ENCODE data around the gene CDH4.

The CDH4 gene

GRCh38 chr20:61445138-61445537 lies 193.1 kb downstream of the CDH4 start:
- no peak for DNase-seq (ENCODE audit: low read depth in 2 of 2)
- H3K4me3 ChIP-seq (replicated peaks in 1 of 2; ENCODE audit: low read depth in 2 of 2, low read length in 2 of 2) = no peak overlapping the region
- TF ChIP-seq, protein P1, sequence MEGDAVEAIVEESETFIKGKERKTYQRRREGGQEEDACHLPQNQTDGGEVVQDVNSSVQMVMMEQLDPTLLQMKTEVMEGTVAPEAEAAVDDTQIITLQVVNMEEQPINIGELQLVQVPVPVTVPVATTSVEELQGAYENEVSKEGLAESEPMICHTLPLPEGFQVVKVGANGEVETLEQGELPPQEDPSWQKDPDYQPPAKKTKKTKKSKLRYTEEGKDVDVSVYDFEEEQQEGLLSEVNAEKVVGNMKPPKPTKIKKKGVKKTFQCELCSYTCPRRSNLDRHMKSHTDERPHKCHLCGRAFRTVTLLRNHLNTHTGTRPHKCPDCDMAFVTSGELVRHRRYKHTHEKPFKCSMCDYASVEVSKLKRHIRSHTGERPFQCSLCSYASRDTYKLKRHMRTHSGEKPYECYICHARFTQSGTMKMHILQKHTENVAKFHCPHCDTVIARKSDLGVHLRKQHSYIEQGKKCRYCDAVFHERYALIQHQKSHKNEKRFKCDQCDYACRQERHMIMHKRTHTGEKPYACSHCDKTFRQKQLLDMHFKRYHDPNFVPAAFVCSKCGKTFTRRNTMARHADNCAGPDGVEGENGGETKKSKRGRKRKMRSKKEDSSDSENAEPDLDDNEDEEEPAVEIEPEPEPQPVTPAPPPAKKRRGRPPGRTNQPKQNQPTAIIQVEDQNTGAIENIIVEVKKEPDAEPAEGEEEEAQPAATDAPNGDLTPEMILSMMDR (IDR thresholded peaks at IDR 0.05; ENCODE audit: low read depth, low read length) = no peak

GRCh38 chr20:61445741-61446140 lies 193.7 kb downstream of the CDH4 start:
- TF ChIP-seq, protein P1 (IDR thresholded peaks at IDR 0.05; ENCODE audit: low read depth, low read length) = no peak
- no peak overlapping the region for H3K4me3 ChIP-seq (replicated peaks in 1 of 2; ENCODE audit: low read depth in 2 of 2, low read length in 2 of 2)
- DNase-seq (ENCODE audit: low read depth in 2 of 2) = no peak

GRCh38 chr20:61447952-61448351 lies 195.9 kb downstream of the CDH4 start:
- DNase-seq (ENCODE audit: low read depth in 2 of 2) = no peak
- H3K4me3 ChIP-seq (replicated peaks in 1 of 2; ENCODE audit: low read depth in 2 of 2, low read length in 2 of 2) = no peak overlapping the region
- TF ChIP-seq, protein P1 (IDR thresholded peaks at IDR 0.05; ENCODE audit: low read depth, low read length) = no peak

- TF ChIP-seq, protein P1 (IDR thresholded peaks at IDR 0.05; ENCODE audit: low read depth, low read length) = no peak
- H3K4me3 ChIP-seq (replicated peaks in 1 of 2; ENCODE audit: low read depth in 2 of 2, low read length in 2 of 2) = no peak overlapping the region
- DNase-seq (ENCODE audit: low read depth in 2 of 2) = no peak
Observed at GRCh38 chr20:61448386-61448785, 196.3 kb downstream of the CDH4 start.

GRCh38 chr20:61449057-61449609 lies 197.1 kb downstream of the CDH4 start:
- TF ChIP-seq, protein P1 (IDR thresholded peaks at IDR 0.05; ENCODE audit: low read depth, low read length) = no peak
- no peak for DNase-seq (ENCODE audit: low read depth in 2 of 2)
- no peak overlapping the region for H3K4me3 ChIP-seq (replicated peaks in 1 of 2; ENCODE audit: low read depth in 2 of 2, low read length in 2 of 2)

DNA sequence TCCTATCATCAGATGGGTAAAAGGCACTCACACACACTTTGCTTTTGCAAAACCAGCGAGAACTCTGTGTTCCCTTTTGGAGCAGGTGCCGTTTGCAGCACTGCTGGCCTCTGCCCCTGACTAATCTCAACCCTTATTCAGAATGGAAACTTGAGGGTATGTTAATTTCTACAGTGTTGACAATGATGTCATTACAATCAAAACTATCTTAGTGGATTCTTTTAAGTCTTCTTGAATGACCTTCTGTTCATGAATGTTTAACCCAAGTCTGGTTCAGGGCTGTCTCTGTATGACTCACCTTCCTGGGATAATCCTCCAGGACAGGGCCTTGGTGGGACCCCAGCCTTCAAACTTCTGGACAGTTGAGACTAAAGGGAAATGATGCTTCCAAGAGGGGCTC lies 197.9 kb downstream of the CDH4 start:
- H3K4me3 ChIP-seq (replicated peaks in 1 of 2; ENCODE audit: low read depth in 2 of 2, low read length in 2 of 2) = no peak overlapping the region
- no peak for DNase-seq (ENCODE audit: low read depth in 2 of 2)
- TF ChIP-seq, protein P1 (IDR thresholded peaks at IDR 0.05; ENCODE audit: low read depth, low read length) = no peak

DNA sequence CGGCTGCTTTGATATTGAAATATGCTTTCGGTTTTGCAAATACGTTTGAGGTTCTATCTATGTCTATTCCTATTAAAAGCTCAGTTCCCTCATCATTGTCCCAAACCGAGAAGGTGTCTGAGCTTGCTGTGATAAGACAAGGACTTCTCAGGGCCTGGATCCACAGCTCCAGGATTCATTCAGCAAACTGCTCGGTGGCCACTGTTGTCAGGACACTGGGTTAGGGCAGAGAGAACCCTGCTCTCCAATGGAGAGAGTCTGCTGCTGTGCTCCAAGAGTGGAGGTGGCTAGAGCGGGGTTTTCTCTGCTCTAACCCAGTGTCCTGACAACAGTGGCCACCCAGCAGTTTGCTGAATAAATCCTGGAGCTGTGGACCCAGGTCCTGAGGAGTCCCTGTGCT lies 198.5 kb downstream of the CDH4 start:
- no peak for DNase-seq (ENCODE audit: low read depth in 2 of 2)
- TF ChIP-seq, protein P1 (IDR thresholded peaks at IDR 0.05; ENCODE audit: low read depth, low read length) = no peak
- H3K4me3 ChIP-seq (replicated peaks in 1 of 2; ENCODE audit: low read depth in 2 of 2, low read length in 2 of 2) = no peak overlapping the region
